ENCODE results near the gene RSPH6A. TPM values are rescaled to one million over a fixed set of nuclear protein-coding genes. Genes with fewer than 3 reads are reported as not detected.
A peak's percentile ranks its signal among the peaks of the same experiment; 100 is the strongest.

The RSPH6A gene
- total and polyA plus RNA-seq, 10 of the 15 experiments (the other 5 are each of a cell fraction or from before 2014, with no cell fraction given), result 0.03 to 0.41 (median 0.22) TPM; not detected in 4

DNA sequence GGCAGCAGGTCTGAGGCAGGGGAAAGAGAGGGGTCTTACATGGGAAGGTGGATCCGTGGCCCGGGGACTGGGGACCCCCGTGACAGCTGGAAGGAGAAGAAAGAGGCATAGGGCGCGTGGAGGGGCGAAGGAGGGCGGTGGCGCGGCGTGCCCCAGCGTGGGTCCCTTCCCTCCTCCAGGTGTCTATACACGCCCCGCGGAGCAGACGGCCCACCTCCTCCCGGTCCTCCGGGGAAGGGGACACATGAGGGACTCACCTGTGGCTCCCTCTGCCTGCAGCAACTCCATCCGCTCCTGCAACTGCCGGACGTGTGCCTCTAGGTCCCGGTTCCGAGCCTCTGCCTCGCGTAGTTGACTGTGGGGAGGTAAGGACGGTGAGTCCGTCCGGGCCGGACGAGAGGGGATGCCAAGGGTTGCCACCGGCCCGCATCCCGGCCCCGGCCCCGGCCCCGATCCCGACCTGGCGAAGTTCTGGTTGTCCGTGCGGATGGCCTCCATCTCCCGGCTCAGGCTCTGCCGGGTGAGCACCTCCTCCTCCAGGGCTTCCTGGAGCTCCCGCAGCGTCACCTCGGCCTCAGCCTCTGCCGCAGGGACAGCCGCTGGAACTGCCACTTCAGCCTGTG, 43.7 kb downstream of the RSPH6A start (continued):
- TF ChIP-seq EP300 (IDR thresholded peaks at IDR 0.05; ENCODE audit: borderline replicate concordance in 1 of 2, control insufficient read depth in 1 of 2, low read depth in 2 of 2, low read length in 2 of 2), result no peak
- no peak for TF ChIP-seq POLR2A (IDR thresholded peaks at IDR 0.05; ENCODE audit: low read depth, low read length)
- no peak for TF ChIP-seq HSF1 (IDR thresholded peaks at IDR 0.05; ENCODE audit: low read depth, low read length)

DNA sequence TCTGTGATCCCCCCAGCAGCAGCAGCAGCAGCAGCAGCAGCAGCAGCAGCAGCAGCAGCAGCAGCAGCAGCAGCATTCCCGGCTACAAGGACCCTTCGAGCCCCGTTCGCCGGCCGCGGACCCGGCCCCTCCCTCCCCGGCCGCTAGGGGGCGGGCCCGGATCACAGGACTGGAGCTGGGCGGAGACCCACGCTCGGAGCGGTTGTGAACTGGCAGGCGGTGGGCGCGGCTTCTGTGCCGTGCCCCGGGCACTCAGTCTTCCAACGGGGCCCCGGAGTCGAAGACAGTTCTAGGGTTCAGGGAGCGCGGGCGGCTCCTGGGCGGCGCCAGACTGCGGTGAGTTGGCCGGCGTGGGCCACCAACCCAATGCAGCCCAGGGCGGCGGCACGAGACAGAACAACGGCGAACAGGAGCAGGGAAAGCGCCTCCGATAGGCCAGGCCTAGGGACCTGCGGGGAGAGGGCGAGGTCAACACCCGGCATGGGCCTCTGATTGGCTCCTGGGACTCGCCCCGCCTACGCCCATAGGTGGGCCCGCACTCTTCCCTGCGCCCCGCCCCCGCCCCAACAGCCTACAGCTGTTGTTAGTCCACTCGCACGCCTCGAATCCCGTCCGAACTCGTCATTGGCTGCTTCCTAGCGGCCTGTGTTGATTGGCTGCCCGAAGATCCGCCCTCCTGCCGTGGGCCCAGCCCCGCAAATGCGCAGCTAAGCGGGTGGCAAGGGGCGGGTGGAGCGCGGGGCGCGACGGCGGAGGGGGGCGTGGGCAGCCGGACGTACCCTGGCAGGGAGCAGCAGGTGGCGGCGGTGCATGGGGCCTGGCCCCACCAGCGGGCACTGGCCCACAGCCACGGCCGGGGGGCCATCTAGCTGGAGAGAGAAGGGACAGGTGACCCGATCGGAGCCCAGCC, 44.7 kb downstream of the RSPH6A start:
- no TSS peak for BruUV-seq (replicated peaks)
- Histone ChIP-seq H3K36me3 (ENCODE audit: control insufficient read depth in 2 of 2, insufficient read depth in 2 of 2, low read length in 1 of 2) (no peaks in the 10 kb centered on the region), H3K27me3 (replicated peaks in 1 of 2; ENCODE audit: control insufficient read depth in 2 of 2, insufficient read depth in 2 of 2, low read length in 1 of 2) (no peaks in the 10 kb centered on the region), H3K79me2 (ENCODE audit: control insufficient read depth, insufficient read depth, low read length) (no peaks in the 10 kb centered on the region; the same call in 1 of the 2 replicates), H3K4me3 (peak overlapping the region; percentile 78), H3K9ac (ENCODE audit: control insufficient read depth, insufficient read depth, low read length) (peak overlapping the region; percentile 61; the same call in 1 of the 2 replicates), H3K27ac (ENCODE audit: control insufficient read depth, insufficient read depth) (peak overlapping the region; percentile 67; the same call in 1 of the 2 replicates), H3K4me1 (ENCODE audit: control insufficient read depth, insufficient read depth, low read length) (peaks cover 4% of the 10 kb centered on the region), H2AFZ (ENCODE audit: control insufficient read depth, low read depth, low read length) (peak overlapping the region; percentile 78), H4K20me1 (ENCODE audit: control insufficient read depth, insufficient read depth) (no peaks in the 10 kb centered on the region), H3K9me3 (replicated peaks; ENCODE audit: control insufficient read depth, insufficient read depth, low read length) (no peaks in the 10 kb centered on the region), H3K4me2 (ENCODE audit: control insufficient read depth, insufficient read depth) (peak overlapping the region; percentile 98)
- in situ Hi-C loops (cut with MboI) (no loop called here), intact Hi-C loops (cut with micrococcal nuclease; ENCODE audit: unreplicated experiment) (loop anchor here (2.0 kb wide), 1 partner anchor 28 kb away; no protein-coding TSS in a partner anchor)
- ChIA-PET POLR2A (interaction anchor here (0.6 to 3.3 kb wide), 20 partner anchors 9 to 594 kb away, joined by 3 to 28 read pairs (median 9); partner anchors contain the start of genes DMWD, FBXO46, IRF2BP1 and QPCTL), RAD21 (ENCODE audit: unreplicated experiment) (interaction anchor here (0.5 to 3.6 kb wide), 21 partner anchors 9 to 732 kb away, joined by 3 to 63 read pairs (median 5); partner anchors contain the start of genes DMWD, FBXO46, FOXA3 and IRF2BP1), SMC1A (ENCODE audit: uncharacterized antibody, unreplicated experiment) (interaction anchor here (0.9 to 3.2 kb wide), 6 partner anchors 9 to 92 kb away, joined by 3 to 24 read pairs (median 6); partner anchors contain the start of genes DMWD and SYMPK), CTCF (interaction anchor here (0.6 to 4.5 kb wide), 25 partner anchors 9 to 331 kb away, joined by 3 to 110 read pairs (median 6); partner anchors contain the start of genes CCDC61, DMWD, FBXO46 and FOXA3)
- FAIRE-seq, result peak; percentile 98
- 3% methylated on average over 53 of the region's 79 CpGs for WGBS (ENCODE audit: insufficient coverage, insufficient replicate concordance, low lambda C conversion rate, missing lambda C conversion rate)
- ATAC-seq, result peak; percentile 82
- DNase-seq (ENCODE audit: low read depth, low spot score), result peak; percentile 76
- TF ChIP-seq NBN (IDR thresholded peaks at IDR 0.05), result no peak
- TF ChIP-seq MYC (IDR thresholded peaks at IDR 0.05; ENCODE audit: insufficient read depth, insufficient read length, insufficient replicate concordance, low read length, severe bottlenecking), result no peak
- TF ChIP-seq BCL3 (IDR thresholded peaks at IDR 0.05; ENCODE audit: borderline replicate concordance, insufficient read depth, low read depth, low read length, poor library complexity, severe bottlenecking), result no peak
- TF ChIP-seq CBX3 (IDR thresholded peaks at IDR 0.05; ENCODE audit: borderline replicate concordance, low read depth), result no peak
- no peak for TF ChIP-seq BRCA1 (IDR thresholded peaks at IDR 0.05; ENCODE audit: low read depth, low read length)
- no peak for TF ChIP-seq CHD4 (IDR thresholded peaks at IDR 0.05)
- no peak for TF ChIP-seq SPI1 (IDR thresholded peaks at IDR 0.05; ENCODE audit: borderline replicate concordance, insufficient read depth, low read depth, low read length)
- no peak for TF ChIP-seq SUPT20H (IDR thresholded peaks at IDR 0.05; ENCODE audit: borderline replicate concordance, control insufficient read depth, low read depth, low read length)
- TF ChIP-seq JUNB (IDR thresholded peaks at IDR 0.05), result no peak
- TF ChIP-seq BACH1 (IDR thresholded peaks at IDR 0.05; ENCODE audit: borderline replicate concordance), result no peak; the same call in 1 of the 2 replicates
- no peak for TF ChIP-seq KDM1A (IDR thresholded peaks at IDR 0.05; ENCODE audit: borderline replicate concordance)
- no peak for TF ChIP-seq TBL1XR1 (IDR thresholded peaks at IDR 0.05; ENCODE audit: low read depth, low read length)
- TF ChIP-seq SREBF1 (IDR thresholded peaks at IDR 0.05; ENCODE audit: low read length), result no peak
- TF ChIP-seq ZZZ3 (IDR thresholded peaks at IDR 0.05; ENCODE audit: control insufficient read depth, insufficient read length, low read depth), result no peak
